Heart left ventricle (tissue), 13 donors: Measurements from ENCODE around the gene GABPB2.

ENCODE experiments used
- CTCF ChIP-seq, 12 donors: fragments of 200-600 bp; sonication (generic) in 4 of 12; IDR thresholded peaks; one replicate each; pipeline versions ENCODE4 v1.5.0 to v1.8.0; 2018 to 2022; ENCODE audit warnings: antibody characterized with exemption in 12 of 12, mild to moderate bottlenecking in 5 of 12
- POLR2A ChIP-seq, 2 donors: fragments of 450-650 bp; IDR thresholded peaks; one replicate each; pipeline ENCODE4 v1.6.1; 2017; ENCODE audit warnings: antibody characterized with exemption in 2 of 2, mild to moderate bottlenecking in 2 of 2, moderate library complexity in 2 of 2
- donor health status: ischemic (EF 13 %, LVEDD 7.1; RV severe dilation, severe dysfunction).
- donor health status: DM: no; HTN: yes; CAD: no.
- donor health status: DM: no; HTN: no; CAD: no.
- donor health status: ischemic (EF 25% LVEDD 6.9; RV normal size, moderate dysfunction).
- donor health status: ischemic (EF 25% LVEDD 5.7; RV mildly dilated, moderate dysfunction).
- donor health status: ischemic (EF 35%, LVEDD 5.7; RV mildly dilated, moderate dysfunction).
- donor health status: nonischemic (EF 11% LVEDD 7.7; RV severe dilation, severe dysfunction).
- donor health status: DM: yes; HTN: yes; CAD: no.
- donor health status: PGD.
- donor health status: ischemic (EF 29% LVEDD 5.4; RV normal size, mild dysfunction).
- donor health status: nonischemic (EF 23%, LVEDD 6.1; RV moderate dilation, normal function).

DNA sequence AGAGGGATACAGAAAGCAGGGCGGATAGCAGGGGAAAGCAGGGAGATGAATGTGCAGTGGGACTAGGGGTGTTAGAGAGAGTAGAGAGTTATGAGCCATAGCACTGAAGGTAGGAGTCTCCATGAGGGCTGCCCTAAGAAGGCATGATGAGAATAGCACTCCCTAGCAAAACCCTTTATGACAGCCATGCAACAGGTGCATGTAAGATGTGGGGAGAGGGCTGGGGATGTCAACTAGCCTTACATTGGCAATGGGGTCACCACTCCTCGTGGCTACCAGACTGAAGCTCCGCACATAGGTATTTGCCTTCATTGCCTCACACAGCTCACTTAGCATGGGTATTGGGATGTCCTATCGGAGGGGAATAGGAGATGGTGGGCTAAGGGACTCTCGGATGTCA, 100.6 kb downstream of the GABPB2 start:
- TF ChIP-seq CTCF (IDR thresholded peaks at IDR 0.05) (no peak), POLR2A (IDR thresholded peaks at IDR 0.05) (no peak)
